Vagina (tissue), 2 donors: Measurements from ENCODE around the gene KLHL34. TPM values are rescaled to one million over a fixed set of nuclear protein-coding genes. Genes with fewer than 3 reads are reported as not detected.

Experiments
- DNase-seq, 2 donors: peaks; one replicate each; pipeline ENCODE4 v3.0.0-alpha.2; 2017; ENCODE audit errors: extremely low spot score in 2 of 2
- H3K27ac ChIP-seq: fragments of 200-600 bp; sonication (generic); one replicate; pipeline ENCODE4 v1.5.1; 2019
- H3K27me3 ChIP-seq: fragments of 200-600 bp; sonication (generic); one replicate; pipeline ENCODE4 v1.5.1; 2019
- H3K36me3 ChIP-seq, 2 donors: fragments of 200-600 bp; sonication (generic); one replicate each; pipeline ENCODE4 v1.5.1; 2017 to 2019
- H3K4me1 ChIP-seq: fragments of 200-600 bp; sonication (generic); one replicate; pipeline ENCODE4 v1.5.1; 2019
- H3K4me3 ChIP-seq, 2 donors: fragments of 200-600 bp; sonication (generic); 1 replicate in 1 of 2; 2 replicates in 1 of 2; pipeline ENCODE4 v1.5.1; 2016 to 2019
- H3K9me3 ChIP-seq: fragments of 200-600 bp; sonication (generic); one replicate; pipeline ENCODE4 v1.5.1; 2019
- CTCF ChIP-seq, 3 experiments: fragments of 450-650 bp in 2 of 3; fragments of 200-600 bp in 1 of 3; sonication (generic) in 1 of 3; IDR thresholded peaks; one replicate each; pipeline ENCODE4 v1.5.1; 2017 to 2019; ENCODE audit warnings: antibody characterized with exemption in 3 of 3, mild to moderate bottlenecking in 2 of 3, moderate library complexity in 2 of 3
- POLR2A ChIP-seq, 2 donors: fragments of 450-650 bp; IDR thresholded peaks; one replicate each; pipeline ENCODE4 v1.6.1; 2017; ENCODE audit warnings: antibody characterized with exemption in 2 of 2, mild to moderate bottlenecking in 2 of 2, moderate library complexity in 2 of 2
- POLR2AphosphoS5 ChIP-seq, 2 donors: sonication (generic); formaldehyde crosslinking; IDR thresholded peaks; one replicate each; pipeline ENCODE4 v1.9.0; 2017; ENCODE audit warnings: antibody characterized with exemption in 2 of 2, mild to moderate bottlenecking in 2 of 2, low read depth in 1 of 2; ENCODE audit not compliant: insufficient read depth in 1 of 2
- intact Hi-C: fragments of 100-400 bp; cut with DNase I; formaldehyde crosslinking; loops from one replicate; pipeline ENCODE4 v1.15.1; 2023
- total RNA-seq: library from RNA; depleted of rRNA; stranded (reverse); fragments of >200 nt; gene quantifications from one replicate; pipeline ENCODE4 v1.2.3, GENCODE V29; 2016

KLHL34 gene
- total RNA-seq, 1 donor from 2014 or later: not detected

GRCh38 chrX:21700275-21700674 lies 42.1 kb upstream of the KLHL34 start:
- Histone ChIP-seq H3K4me1 (no peaks in the 10 kb centered on the region), H3K27ac (no peak overlapping the region), H3K9me3 (no peaks in the 10 kb centered on the region), H3K36me3 (no peaks in the 10 kb centered on the region), H3K4me3 (no peak overlapping the region), H3K27me3 (no peaks in the 10 kb centered on the region)
- intact Hi-C loops: no loop called here
- no peak for DNase-seq
- no peak for TF ChIP-seq POLR2A (IDR thresholded peaks at IDR 0.05)
- TF ChIP-seq CTCF (IDR thresholded peaks at IDR 0.05): no peak
- no peak for TF ChIP-seq POLR2AphosphoS5 (IDR thresholded peaks at IDR 0.05; ENCODE audit: insufficient read depth in 1 of 2, low read depth in 1 of 2)

GRCh38 chrX:21699136-21699535 lies 41.0 kb upstream of the KLHL34 start:
- Histone ChIP-seq H3K27me3 (no peaks in the 10 kb centered on the region), H3K27ac (no peak overlapping the region), H3K4me1 (no peaks in the 10 kb centered on the region), H3K4me3 (no peak overlapping the region), H3K9me3 (no peaks in the 10 kb centered on the region), H3K36me3 (no peaks in the 10 kb centered on the region)
- intact Hi-C loops: no loop called here
- TF ChIP-seq POLR2AphosphoS5 (IDR thresholded peaks at IDR 0.05; ENCODE audit: insufficient read depth in 1 of 2, low read depth in 1 of 2) (no peak), POLR2A (IDR thresholded peaks at IDR 0.05) (no peak), CTCF (IDR thresholded peaks at IDR 0.05) (no peak)
- no peak for DNase-seq

- no peak for DNase-seq
- H3K27me3 ChIP-seq: no peaks in the 10 kb centered on the region
- H3K27ac ChIP-seq: no peak overlapping the region
- intact Hi-C loops: no loop called here
- no peaks in the 10 kb centered on the region for H3K9me3 ChIP-seq
- no peaks in the 10 kb centered on the region for H3K36me3 ChIP-seq
- TF ChIP-seq CTCF (IDR thresholded peaks at IDR 0.05) (no peak), POLR2AphosphoS5 (IDR thresholded peaks at IDR 0.05; ENCODE audit: insufficient read depth in 1 of 2, low read depth in 1 of 2) (no peak), POLR2A (IDR thresholded peaks at IDR 0.05) (no peak)
- no peaks in the 10 kb centered on the region for H3K4me1 ChIP-seq
- no peak overlapping the region for H3K4me3 ChIP-seq
Observed at GRCh38 chrX:21698272-21698671, 40.1 kb upstream of the KLHL34 start.

GRCh38 chrX:21691512-21692018 lies 33.4 kb upstream of the KLHL34 start:
- Histone ChIP-seq H3K4me3 (no peak overlapping the region), H3K4me1 (no peaks in the 10 kb centered on the region), H3K9me3 (no peaks in the 10 kb centered on the region), H3K36me3 (no peaks in the 10 kb centered on the region), H3K27ac (no peak overlapping the region), H3K27me3 (no peaks in the 10 kb centered on the region)
- intact Hi-C loops: no loop called here
- TF ChIP-seq CTCF (IDR thresholded peaks at IDR 0.05) (no peak), POLR2A (IDR thresholded peaks at IDR 0.05) (no peak), POLR2AphosphoS5 (IDR thresholded peaks at IDR 0.05; ENCODE audit: insufficient read depth in 1 of 2, low read depth in 1 of 2) (no peak)
- no peak for DNase-seq

GRCh38 chrX:21683941-21684340 lies 25.8 kb upstream of the KLHL34 start:
- Histone ChIP-seq H3K9me3 (no peaks in the 10 kb centered on the region), H3K4me3 (no peak overlapping the region), H3K36me3 (no peaks in the 10 kb centered on the region), H3K27me3 (no peaks in the 10 kb centered on the region), H3K4me1 (no peaks in the 10 kb centered on the region), H3K27ac (no peak overlapping the region)
- TF ChIP-seq POLR2AphosphoS5 (IDR thresholded peaks at IDR 0.05; ENCODE audit: insufficient read depth in 1 of 2, low read depth in 1 of 2): no peak
- no peak for TF ChIP-seq CTCF (IDR thresholded peaks at IDR 0.05)
- no peak for TF ChIP-seq POLR2A (IDR thresholded peaks at IDR 0.05)
- intact Hi-C loops: no loop called here
- DNase-seq: no peak
